HG03066 (cell line): ENCODE results near the gene RIN3.

ENCODE experiments used
- ATAC-seq: cut with Tn5 transposase; IDR thresholded peaks from one replicate; pipeline ENCODE4 v1.9.1; 2021; ENCODE audit warnings: low read depth; ENCODE audit not compliant: unreplicated experiment

RIN3 gene

GRCh38 chr14:92552066-92552465 is 38.5 kb downstream of the RIN3 start:
- ATAC-seq = no peak

DNA sequence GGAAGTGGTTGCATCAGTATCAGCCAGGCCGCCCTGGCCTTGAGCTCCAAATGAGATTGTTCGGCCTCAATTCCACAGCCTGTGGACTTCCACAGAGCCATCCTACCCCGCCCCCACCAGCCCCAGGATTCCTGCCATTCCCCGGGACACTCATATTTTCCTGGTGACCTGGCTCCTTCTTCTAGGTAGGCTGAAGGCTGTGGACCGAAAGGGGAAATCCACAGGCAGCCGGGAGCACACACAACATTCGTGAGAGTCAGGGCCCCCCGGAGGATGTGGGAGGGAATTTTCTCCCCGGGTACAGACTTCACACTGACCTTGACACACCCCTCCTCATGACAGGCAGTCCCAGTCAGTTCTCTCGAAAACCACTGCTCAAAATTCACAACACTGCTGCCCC is 39.9 kb downstream of the RIN3 start:
- ATAC-seq = no peak

DNA sequence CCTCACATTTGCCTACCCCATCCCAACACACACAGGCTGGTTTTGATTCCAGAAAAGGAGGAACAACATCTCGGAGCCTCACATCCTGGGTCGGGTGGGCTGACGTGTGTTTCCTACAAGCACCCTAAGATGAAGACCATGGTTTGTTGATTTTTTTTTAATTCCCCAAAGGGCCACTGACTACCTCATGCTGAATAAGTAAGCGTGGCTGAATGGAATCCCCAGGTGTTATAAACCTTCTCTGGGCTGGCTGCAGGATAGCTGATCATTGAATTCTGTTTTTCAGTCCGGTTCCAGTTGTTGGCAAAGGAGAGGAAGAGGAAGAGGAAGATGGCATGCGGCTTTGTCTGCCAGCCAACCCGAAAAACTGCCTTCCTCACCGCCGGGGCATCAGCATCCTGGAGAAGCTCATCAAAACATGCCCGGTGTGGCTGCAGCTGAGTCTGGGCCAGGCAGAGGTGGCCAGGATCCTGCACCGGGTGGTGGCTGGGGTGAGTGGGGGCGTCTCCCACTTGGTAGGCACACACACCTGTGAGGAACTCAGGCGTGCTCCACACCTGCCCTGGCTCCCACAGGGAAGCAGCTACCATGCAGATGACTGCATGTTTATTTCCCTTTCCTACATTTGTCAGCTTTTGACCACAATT is 42.0 kb downstream of the RIN3 start:
- no peak for ATAC-seq

DNA sequence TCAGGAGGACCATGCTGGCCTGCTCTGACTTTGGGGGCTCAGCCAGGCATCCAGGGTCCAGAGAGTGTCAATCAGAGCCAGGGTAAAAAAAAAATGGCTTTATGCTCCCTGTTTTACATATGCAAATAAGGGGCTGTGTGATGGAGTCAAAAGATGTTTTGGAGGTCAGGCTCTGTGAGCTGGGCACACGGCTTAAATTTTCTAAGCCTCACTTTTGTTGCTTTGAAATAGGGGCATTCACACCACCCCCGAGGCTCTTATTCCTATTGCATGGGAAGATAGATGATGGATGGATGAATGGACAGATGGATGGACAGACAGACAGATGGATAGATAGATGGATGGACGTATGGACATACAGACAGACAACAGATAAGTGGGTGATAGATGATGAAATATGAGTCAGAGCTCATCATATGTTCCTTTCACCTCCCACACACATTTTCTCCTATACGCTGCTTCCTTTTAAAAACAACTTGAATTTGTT is 42.7 kb downstream of the RIN3 start:
- ATAC-seq = no peak

- no peak for ATAC-seq
Measured at GRCh38 chr14:92556863-92557543, 43.4 kb downstream of the RIN3 start.

GRCh38 chr14:92557544-92557912 is 43.9 kb downstream of the RIN3 start:
- ATAC-seq = no peak

DNA sequence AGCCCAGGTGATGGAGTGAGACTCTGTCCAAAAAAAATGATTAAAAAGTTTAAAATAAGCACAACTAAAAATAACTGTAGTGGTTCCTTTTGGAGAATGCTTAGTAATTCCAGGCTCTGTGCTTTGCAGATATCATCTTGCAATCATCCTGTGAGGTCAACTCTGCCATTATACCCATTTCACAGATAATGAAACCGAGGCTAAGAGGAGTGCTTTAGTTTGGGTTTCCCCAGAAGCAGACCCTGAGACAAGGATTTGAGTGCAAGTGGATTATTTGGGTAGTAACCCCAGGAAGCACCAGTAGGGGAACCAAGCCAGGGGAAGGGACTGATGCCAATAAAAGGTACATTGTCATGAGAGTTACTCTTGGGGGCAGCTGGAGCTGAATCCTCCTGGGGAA is 44.7 kb downstream of the RIN3 start:
- no peak for ATAC-seq

- no peak for ATAC-seq
Measured at GRCh38 chr14:92559486-92559885, 45.9 kb downstream of the RIN3 start.

GRCh38 chr14:92560106-92560865 is 46.7 kb downstream of the RIN3 start:
- ATAC-seq = no peak

DNA sequence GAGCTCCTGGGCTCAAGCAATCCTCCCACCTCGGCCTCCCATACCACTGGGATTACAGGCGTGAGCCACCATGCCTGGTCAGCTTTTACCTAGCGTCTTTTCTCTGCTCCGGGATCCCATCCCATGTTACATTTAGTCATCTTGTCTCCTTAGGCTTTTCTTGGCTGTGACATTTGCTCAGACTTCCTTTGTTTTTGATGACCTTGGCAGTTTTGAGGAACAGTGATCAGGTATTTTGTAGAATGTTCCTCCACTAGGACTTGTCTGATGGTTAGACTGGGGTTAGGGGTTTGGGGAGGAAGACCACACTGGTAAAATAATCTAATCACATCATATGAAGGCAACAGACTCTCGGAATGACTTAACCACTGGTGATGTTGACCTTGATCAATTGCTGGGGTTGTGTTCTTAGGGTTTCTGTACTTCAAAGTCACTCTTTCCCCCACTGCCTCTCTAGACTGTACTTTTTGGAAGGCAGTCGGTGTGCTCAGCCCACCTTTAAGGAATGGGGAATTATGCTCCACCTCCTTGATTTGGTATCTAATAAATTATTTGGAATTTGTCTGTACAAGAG is 48.4 kb downstream of the RIN3 start:
- ATAC-seq = no peak

GRCh38 chr14:92563359-92563758 is 49.8 kb downstream of the RIN3 start:
- ATAC-seq = peak; percentile 86

DNA sequence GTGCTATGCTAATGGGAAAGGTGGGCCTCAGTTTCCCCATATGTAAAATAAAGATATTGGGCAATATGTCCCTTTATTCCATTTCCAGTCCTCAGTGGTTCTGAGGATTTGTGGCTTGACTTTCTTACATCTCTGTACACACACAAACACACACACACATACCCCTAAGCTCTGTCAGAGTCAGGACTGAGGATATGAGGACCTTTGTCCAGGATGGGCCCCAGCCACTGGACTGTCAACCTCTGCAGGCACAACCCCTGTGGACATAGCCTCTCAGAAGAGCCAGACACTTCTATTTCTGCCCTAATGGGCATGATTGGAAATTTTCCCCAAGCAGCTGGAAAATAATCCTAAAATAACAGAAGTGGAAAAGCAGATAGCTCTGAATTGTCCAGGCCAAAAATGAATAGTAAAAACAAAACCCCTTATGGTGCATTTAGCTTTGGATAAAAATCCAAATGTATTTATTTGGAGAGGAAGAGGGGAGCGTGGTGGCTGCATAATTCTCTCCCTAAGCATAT is 50.2 kb downstream of the RIN3 start:
- ATAC-seq = peak; percentile 6

GRCh38 chr14:92564344-92565039 is 50.9 kb downstream of the RIN3 start:
- ATAC-seq = no peak

DNA sequence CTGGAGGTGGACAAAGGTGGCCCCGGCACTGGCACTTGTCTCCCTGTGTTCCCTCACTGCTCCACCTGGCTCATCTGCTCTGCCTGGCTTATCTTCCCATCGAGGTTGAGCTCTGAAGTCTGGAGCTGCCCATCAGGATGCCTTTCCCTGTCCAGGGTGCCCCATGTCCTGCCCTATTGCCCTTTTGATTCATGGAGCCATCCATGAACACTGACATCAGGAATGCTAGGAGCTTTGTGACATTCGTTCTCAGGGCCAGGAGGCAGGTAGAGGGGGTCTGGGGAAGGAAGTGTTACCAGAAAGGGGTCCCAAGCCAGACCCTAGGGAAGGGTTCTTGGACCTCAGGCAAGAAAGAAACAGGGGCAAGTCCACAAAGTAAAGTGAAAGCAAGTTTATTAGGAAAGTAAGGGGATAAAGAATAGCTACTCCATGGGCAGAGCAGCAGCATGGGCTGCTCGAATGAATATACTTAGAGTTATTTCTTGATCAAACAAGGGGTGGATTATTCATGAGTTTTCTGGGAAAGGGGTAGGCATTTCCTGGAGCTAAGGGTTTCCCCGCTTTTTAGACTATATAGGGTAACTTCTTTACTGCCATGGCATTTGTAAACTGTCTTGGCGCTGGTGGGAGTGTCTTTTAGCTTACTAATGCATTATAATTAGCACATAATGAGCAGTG is 51.6 kb downstream of the RIN3 start:
- ATAC-seq = no peak

GRCh38 chr14:92565718-92566115 is 52.1 kb downstream of the RIN3 start:
- ATAC-seq = no peak

DNA sequence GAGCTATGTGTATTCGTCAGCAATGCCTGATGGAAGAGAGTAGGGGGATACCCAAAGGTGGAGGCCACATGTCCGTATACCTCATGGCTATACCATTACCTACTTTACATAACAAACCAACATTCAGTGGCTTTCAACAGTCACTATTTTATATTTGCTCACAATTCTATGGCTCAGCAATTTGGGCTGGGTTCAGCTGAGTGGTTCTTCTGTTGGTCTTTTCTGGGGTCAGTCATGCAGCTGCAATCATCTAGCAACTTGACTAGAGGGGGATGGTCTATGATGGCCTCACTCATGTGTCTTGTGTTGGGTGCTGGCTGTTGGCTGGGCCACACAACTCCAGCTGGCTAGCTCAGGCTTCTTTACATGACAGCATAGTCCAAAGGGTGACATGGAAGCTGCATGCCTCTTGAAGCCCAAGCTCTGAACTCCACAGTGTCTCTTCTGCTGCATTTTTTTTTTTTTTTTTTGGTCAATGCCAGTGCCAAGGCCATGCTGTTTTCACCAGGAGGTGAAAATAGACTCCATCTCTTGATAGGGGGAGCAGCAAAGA is 53.7 kb downstream of the RIN3 start:
- ATAC-seq = no peak

DNA sequence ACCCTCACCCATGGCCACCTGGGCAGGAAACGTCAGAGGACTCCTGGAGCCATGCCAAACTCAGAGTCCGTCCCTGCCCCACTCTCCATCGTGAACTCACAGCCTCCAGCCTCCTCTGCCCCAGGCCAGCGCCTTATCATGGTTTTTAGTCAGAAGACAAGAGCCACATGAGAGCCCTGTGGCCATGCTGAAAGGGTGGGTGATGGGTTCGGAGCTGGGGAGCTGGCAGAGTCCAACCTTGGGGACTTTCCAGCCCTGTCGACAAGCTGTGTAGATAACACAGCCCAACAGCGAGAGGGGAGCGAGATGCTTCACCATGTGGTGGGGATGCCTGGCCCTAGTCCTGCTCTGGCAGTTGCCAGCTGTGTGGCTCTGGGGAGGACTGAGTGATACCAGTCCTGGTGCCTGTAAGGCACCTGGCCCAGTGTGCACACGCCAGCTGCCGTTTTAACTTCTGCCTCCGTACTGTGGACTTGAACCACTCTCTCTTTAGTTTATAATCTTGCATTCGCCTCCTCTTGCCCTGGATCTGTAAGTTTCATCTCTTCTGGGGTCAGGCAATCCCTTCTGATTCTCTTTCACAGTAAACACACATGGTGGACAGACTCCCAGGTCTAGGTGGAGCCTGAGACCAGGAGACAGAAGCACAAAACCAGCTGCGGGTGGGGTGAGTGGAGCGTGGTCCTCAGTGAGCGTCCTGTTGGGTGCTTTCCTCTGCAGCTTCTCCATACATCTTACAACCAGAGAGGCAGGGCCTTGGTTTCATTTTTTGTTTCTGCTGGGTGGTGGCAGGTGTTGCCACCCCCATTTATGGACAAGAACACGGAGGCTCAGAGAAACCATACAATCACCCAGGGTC is 55.3 kb downstream of the RIN3 start:
- peak; percentile 78 for ATAC-seq

DNA sequence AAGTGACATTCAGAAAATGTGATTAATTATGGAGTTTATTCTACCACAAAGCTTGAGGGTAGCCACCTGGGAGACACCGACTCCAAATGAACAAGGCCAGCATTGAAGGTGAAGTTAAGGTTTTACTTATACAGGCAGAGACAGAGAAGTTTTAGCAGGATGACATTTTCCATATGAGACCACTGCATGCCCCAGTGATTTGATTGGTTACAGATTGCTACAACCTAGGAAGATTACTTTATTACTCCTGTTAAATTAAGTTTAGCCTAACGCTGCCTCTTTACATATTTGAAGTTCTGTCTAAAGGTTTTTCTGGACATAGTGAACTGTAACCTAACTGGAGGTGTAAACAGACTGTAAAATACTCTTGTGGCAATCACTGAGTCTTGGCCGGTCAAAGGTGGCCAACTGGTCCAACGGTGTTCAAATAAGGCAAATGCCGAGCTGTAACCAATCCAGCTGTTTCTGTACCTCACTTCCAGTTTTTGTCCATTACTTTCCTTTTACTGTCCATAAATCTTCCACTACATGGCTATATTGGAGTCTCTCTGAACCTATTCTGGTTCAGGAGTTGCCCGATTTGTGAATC is 57.2 kb downstream of the RIN3 start:
- ATAC-seq = no peak
